GM12865 (cell line): ENCODE data around the gene ITPR2.

ENCODE experiments used
- DNase-seq: peaks from one replicate; pipeline ENCODE4 v3.0.0; 2010; ENCODE audit warnings: low read depth
- H3K4me3 ChIP-seq: 2 replicates; pipeline ENCODE4 v1.5.1; 2011; ENCODE audit warnings: mild to moderate bottlenecking, low read depth, low read length, control low read depth
- CTCF ChIP-seq: IDR thresholded peaks from 2 replicates; pipeline ENCODE4 v1.5.1; 2011; ENCODE audit warnings: low read length, control low read depth, low read depth, inconsistent platforms; ENCODE audit not compliant: insufficient read depth; ENCODE audit errors: missing control alignments

Gene ITPR2

GRCh38 chr12:26861690-26862089, 28.7 kb upstream of the ITPR2 start:
- DNase-seq, result no peak
- TF ChIP-seq CTCF, result no peak
- H3K4me3 ChIP-seq, result no peak overlapping the region

DNA sequence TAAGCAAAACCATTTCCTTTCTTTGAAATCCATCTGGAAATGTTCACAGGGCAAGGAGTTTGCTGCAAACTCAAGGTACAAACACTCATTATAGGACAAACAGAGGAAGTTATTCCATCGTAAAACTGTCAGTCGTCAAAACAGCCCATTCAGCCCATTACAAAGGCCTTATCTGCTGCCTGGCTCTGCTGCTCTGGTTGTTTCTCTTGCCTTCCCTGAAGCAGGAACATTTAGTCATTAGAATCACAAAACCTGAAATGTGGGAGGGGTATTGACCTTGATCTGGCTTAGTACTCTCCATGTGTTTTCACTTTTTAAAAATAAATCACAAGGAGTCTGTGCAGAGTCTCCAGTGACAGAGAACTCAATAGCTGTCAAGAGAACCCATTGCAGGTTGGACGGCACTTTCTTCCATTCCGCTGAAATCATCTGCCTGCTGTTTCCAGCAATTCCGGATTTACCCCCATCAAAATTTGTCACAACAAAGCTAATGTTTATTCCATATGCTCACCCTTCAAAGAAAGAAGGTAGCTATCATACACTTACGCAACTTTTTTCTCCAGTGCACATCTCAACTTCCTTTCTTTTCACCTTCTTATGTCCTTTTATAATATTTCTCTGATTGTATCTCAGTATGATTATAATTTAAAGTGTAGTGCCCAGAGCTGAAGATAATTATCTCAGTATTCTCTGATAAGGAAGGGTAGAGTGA, 24.6 kb upstream of the ITPR2 start:
- no peak overlapping the region for H3K4me3 ChIP-seq
- no peak for TF ChIP-seq CTCF
- DNase-seq, result no peak

- no peak for DNase-seq
- TF ChIP-seq CTCF, result no peak
- H3K4me3 ChIP-seq, result no peak overlapping the region
These were observed 22.3 kb upstream of the ITPR2 start for GRCh38 chr12:26855337-26855736.

- no peak for TF ChIP-seq CTCF
- no peak overlapping the region for H3K4me3 ChIP-seq
- no peak for DNase-seq
These were observed 21.0 kb upstream of the ITPR2 start for GRCh38 chr12:26854031-26854390.

DNA sequence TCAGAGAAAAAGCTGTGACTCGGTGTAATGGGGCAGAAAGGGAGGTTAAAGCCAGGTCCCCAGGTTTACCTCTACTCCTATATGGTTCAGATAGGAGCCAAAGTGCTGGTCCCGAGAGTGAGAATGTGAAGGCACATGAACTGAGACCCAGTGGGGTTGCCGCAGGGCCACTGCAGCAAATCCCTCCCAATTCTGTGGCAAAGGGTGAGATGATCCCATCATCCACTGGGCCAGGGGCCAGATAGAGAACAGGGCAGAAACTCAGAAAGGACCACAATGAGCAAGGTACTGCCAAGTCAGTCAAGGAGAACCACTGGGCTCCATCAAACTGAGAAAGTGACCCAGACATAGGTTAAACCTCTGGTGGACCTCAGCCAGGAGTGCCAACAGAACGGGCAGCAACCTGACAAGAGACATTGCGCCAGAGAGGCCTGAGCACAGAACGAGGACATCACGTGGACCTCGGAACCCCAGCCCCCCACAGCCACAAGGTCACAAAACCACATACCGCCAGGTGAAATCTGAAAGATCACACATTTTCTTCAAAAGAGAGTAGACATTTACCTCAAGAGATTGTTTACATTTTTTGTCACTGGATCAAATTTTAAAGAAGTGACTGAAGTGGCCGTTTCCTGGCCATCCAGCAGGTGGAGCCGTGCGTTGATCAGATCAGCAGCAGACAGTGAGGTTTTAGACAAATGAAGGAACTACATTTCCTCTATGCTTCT, 20.5 kb upstream of the ITPR2 start:
- no peak overlapping the region for H3K4me3 ChIP-seq
- peak; percentile 89 for TF ChIP-seq CTCF
- peak; percentile 83 for DNase-seq

DNA sequence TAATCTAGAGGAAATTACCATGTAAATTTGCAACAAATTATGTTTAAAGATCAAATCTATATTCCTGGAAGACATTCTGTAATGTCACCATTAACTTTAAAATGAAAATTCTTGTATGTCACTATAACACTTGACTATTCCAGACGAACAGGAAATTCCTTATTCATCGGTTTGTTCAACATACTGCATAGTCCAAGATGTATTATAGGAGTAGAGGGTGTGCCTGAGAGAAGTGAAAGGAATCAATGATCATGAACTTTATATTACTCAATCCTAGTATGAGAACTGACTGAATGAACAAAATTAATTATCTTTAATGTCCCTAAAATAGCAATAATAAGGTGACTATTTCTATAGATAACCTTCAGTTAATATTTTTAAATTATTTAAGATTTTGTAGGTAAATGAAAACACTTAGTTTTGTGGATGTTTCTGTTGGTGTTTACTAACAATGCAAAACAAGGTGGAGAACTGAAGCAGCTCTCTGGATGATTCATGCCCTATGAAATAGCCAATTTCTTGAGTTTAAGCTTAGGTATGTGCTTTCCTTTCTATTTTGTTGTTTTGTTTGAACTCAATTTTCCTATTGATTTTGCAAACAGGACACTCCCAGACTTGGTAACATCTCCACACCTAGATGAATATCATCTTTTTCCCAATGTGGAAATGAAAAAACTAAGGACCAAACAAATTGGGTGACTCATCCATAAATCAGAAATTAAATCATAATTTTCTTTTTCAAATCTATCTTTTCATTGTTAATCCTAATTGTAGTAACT, 18.2 kb upstream of the ITPR2 start:
- no peak overlapping the region for H3K4me3 ChIP-seq
- no peak for TF ChIP-seq CTCF
- DNase-seq, result no peak
